Measurements from ENCODE around the gene KLHL21. TPM values are rescaled to one million over a fixed set of nuclear protein-coding genes. Genes with fewer than 3 reads are reported as not detected.

KLHL21 gene
- total RNA-seq, 1 experiment from 2014 or later = 21.6 TPM

- no TSS peak for BruUV-seq (replicated peaks)
- no peak overlapping the region for H3K27ac Mint-ChIP-seq (ENCODE audit: unreplicated experiment)
Observed at GRCh38 chr1:6622396-6623152, 19.9 kb upstream of the KLHL21 start.

GRCh38 chr1:6621429-6622391 lies 19.0 kb upstream of the KLHL21 start:
- BruUV-seq (replicated peaks) = no TSS peak
- Mint-ChIP-seq H3K27me3 (ENCODE audit: insufficient read depth, unreplicated experiment) (no peaks in the 10 kb centered on the region), H3K4me1 (ENCODE audit: low read depth, unreplicated experiment) (no peaks in the 10 kb centered on the region), H3K4me3 (ENCODE audit: unreplicated experiment) (no peak overlapping the region), H3K36me3 (ENCODE audit: insufficient read depth, unreplicated experiment) (peaks cover 55% of the 10 kb centered on the region), H3K27ac (ENCODE audit: unreplicated experiment) (no peak overlapping the region), H3K9me3 (ENCODE audit: unreplicated experiment) (no peaks in the 10 kb centered on the region)
- no peaks in the 10 kb centered on the region for H3K27me3 ChIP-seq (replicated peaks; ENCODE audit: control insufficient read depth, insufficient read depth, low read length)
- POLR2A ChIA-PET = no interaction called here
- H3K4me3 ChIP-seq (ENCODE audit: low read depth, low read length) = no peak overlapping the region
- H3K9me3 ChIP-seq = no peaks in the 10 kb centered on the region
- H3K4me1 ChIP-seq = no peaks in the 10 kb centered on the region
- CTCF ChIA-PET = interaction anchor here (0.6 kb wide), 1 partner anchor 9 kb away, joined by 3 read pairs; no protein-coding TSS in a partner anchor
- peaks cover 2% of the 10 kb centered on the region; the same call in 1 of the 2 replicates for H3K36me3 ChIP-seq (ENCODE audit: control insufficient read depth, insufficient read depth, low read length)
- DNase-seq = no peak
- no peak for TF ChIP-seq CTCF (IDR thresholded peaks at IDR 0.05; ENCODE audit: insufficient read depth in 1 of 2, low read depth in 1 of 2, low read length in 1 of 2, severe bottlenecking in 1 of 2, unreplicated experiment in 1 of 2)
- intact Hi-C loops (cut with micrococcal nuclease; ENCODE audit: unreplicated experiment) = no loop called here

More at GRCh38 chr1:6622396-6623152, 19.9 kb upstream of the KLHL21 start:
- TF ChIP-seq CTCF (IDR thresholded peaks at IDR 0.05; ENCODE audit: insufficient read depth in 1 of 2, low read depth in 1 of 2, low read length in 1 of 2, severe bottlenecking in 1 of 2, unreplicated experiment in 1 of 2) = no peak
- Histone ChIP-seq H3K36me3 (ENCODE audit: control insufficient read depth, insufficient read depth, low read length) (peaks cover 2% of the 10 kb centered on the region; the same call in 1 of the 2 replicates), H3K4me1 (no peaks in the 10 kb centered on the region), H3K9me3 (no peaks in the 10 kb centered on the region), H3K4me3 (ENCODE audit: low read depth, low read length) (no peak overlapping the region), H3K27me3 (replicated peaks; ENCODE audit: control insufficient read depth, insufficient read depth, low read length) (no peaks in the 10 kb centered on the region)
- Mint-ChIP-seq H3K4me1 (ENCODE audit: low read depth, unreplicated experiment) (no peaks in the 10 kb centered on the region), H3K9me3 (ENCODE audit: unreplicated experiment) (no peaks in the 10 kb centered on the region), H3K4me3 (ENCODE audit: unreplicated experiment) (no peak overlapping the region), H3K27me3 (ENCODE audit: insufficient read depth, unreplicated experiment) (no peaks in the 10 kb centered on the region), H3K36me3 (ENCODE audit: insufficient read depth, unreplicated experiment) (peaks cover 55% of the 10 kb centered on the region)
- POLR2A ChIA-PET = no interaction called here
- intact Hi-C loops (cut with micrococcal nuclease; ENCODE audit: unreplicated experiment) = no loop called here
- CTCF ChIA-PET = interaction anchor here (0.8 kb wide), 1 partner anchor 19 kb away, joined by 3 read pairs; no protein-coding TSS in a partner anchor
- no peak for DNase-seq

- Histone ChIP-seq H3K27me3 (replicated peaks; ENCODE audit: control insufficient read depth, insufficient read depth, low read length) (no peaks in the 10 kb centered on the region), H3K4me1 (no peaks in the 10 kb centered on the region), H3K9me3 (no peaks in the 10 kb centered on the region), H3K4me3 (ENCODE audit: low read depth, low read length) (no peak overlapping the region), H3K36me3 (ENCODE audit: control insufficient read depth, insufficient read depth, low read length) (peaks cover 2% of the 10 kb centered on the region; the same call in 1 of the 2 replicates)
- H3K4me1 Mint-ChIP-seq (ENCODE audit: low read depth, unreplicated experiment) = no peaks in the 10 kb centered on the region
- H3K27ac Mint-ChIP-seq (ENCODE audit: unreplicated experiment) = no peak overlapping the region
- H3K9me3 Mint-ChIP-seq (ENCODE audit: unreplicated experiment) = no peaks in the 10 kb centered on the region
- no TSS peak for BruUV-seq (replicated peaks)
- CTCF ChIA-PET = no interaction called here
- no peak overlapping the region for H3K4me3 Mint-ChIP-seq (ENCODE audit: unreplicated experiment)
- H3K27me3 Mint-ChIP-seq (ENCODE audit: insufficient read depth, unreplicated experiment) = no peaks in the 10 kb centered on the region
- intact Hi-C loops (cut with micrococcal nuclease; ENCODE audit: unreplicated experiment) = no loop called here
- POLR2A ChIA-PET = no interaction called here
- H3K36me3 Mint-ChIP-seq (ENCODE audit: insufficient read depth, unreplicated experiment) = peaks cover 47% of the 10 kb centered on the region
- no peak for DNase-seq
- TF ChIP-seq CTCF (IDR thresholded peaks at IDR 0.05; ENCODE audit: insufficient read depth in 1 of 2, low read depth in 1 of 2, low read length in 1 of 2, severe bottlenecking in 1 of 2, unreplicated experiment in 1 of 2) = no peak
Observed at GRCh38 chr1:6619045-6619444, 16.4 kb upstream of the KLHL21 start.

All from Caco-2 (cell line).